MM.1S (cell line): ENCODE measurements around the gene PARP1.
A peak's percentile ranks its signal among the peaks of the same experiment; 100 is the strongest.

Source experiments
- DNase-seq: peaks from one replicate; pipeline ENCODE4 v3.0.0-alpha.2; 2015
- H2AFZ ChIP-seq: fragments of 300-600 bp; sonication (generic); 2 replicates; pipeline ENCODE4 v1.6.0; 2016; ENCODE audit warnings: antibody characterized with exemption, low read length
- H3F3A ChIP-seq: fragments of 300-600 bp; sonication (generic); 2 replicates; pipeline ENCODE4 v1.6.1; 2016; ENCODE audit warnings: mild to moderate bottlenecking, antibody characterized with exemption, low read length, moderate library complexity, mixed read lengths; ENCODE audit not compliant: insufficient read depth
- H3K27ac ChIP-seq: fragments of 300-600 bp; sonication (generic); 2 replicates; pipeline ENCODE4 v1.5.1; 2016; ENCODE audit warnings: mild to moderate bottlenecking, low read length
- H3K27me3 ChIP-seq: fragments of 300-600 bp; sonication (generic); replicated peaks from 2 replicates; pipeline ENCODE4 v1.6.0; 2016; ENCODE audit warnings: low read length; ENCODE audit not compliant: insufficient read depth
- H3K36me3 ChIP-seq: fragments of 300-600 bp; sonication (generic); replicated peaks from 2 replicates; pipeline ENCODE4 v1.6.1; 2016; ENCODE audit warnings: mild to moderate bottlenecking, low read length, mixed read lengths; ENCODE audit not compliant: insufficient read depth
- H3K4me1 ChIP-seq: fragments of 300-600 bp; sonication (generic); 2 replicates; pipeline ENCODE4 v1.6.1; 2016; ENCODE audit warnings: low read length, mixed read lengths
- H3K4me2 ChIP-seq: fragments of 300-600 bp; sonication (generic); 2 replicates; pipeline ENCODE4 v1.6.0; 2016; ENCODE audit warnings: low read depth, low read length
- H3K4me3 ChIP-seq: fragments of 300-600 bp; sonication (generic); 2 replicates; pipeline ENCODE4 v1.5.1; 2016; ENCODE audit warnings: low read length, mixed read lengths
- H3K79me2 ChIP-seq: fragments of 300-600 bp; sonication (generic); 2 replicates; pipeline ENCODE4 v1.6.1; 2016; ENCODE audit warnings: mixed run types, low read length, mixed read lengths
- H3K9ac ChIP-seq: fragments of 300-600 bp; sonication (generic); 2 replicates; pipeline ENCODE4 v1.6.1; 2016; ENCODE audit warnings: low read length, mixed read lengths
- H3K9me2 ChIP-seq: fragments of 300-600 bp; sonication (generic); replicated peaks from 2 replicates; pipeline ENCODE4 v1.6.1; 2016; ENCODE audit warnings: mild to moderate bottlenecking, low read length, mixed read lengths; ENCODE audit not compliant: insufficient read depth
- H3K9me3 ChIP-seq: fragments of 300-600 bp; sonication (generic); replicated peaks from 2 replicates; pipeline ENCODE4 v1.6.1; 2016; ENCODE audit warnings: mild to moderate bottlenecking, low read length, mixed read lengths; ENCODE audit not compliant: insufficient read depth
- H4K20me1 ChIP-seq: fragments of 300-600 bp; sonication (generic); 2 replicates; pipeline ENCODE4 v1.6.1; 2016; ENCODE audit warnings: mild to moderate bottlenecking, low read length, moderate library complexity, mixed read lengths; ENCODE audit not compliant: insufficient read depth
- CTCF ChIP-seq: fragments of 300-600 bp; sonication (generic); IDR thresholded peaks from 2 replicates; pipeline ENCODE4 v1.5.1; 2016; ENCODE audit warnings: antibody characterized with exemption, low read length, mixed read lengths
- EZH2 ChIP-seq: fragments of 300-600 bp; sonication (generic); optimal IDR thresholded peaks from 2 replicates; pipeline ENCODE3; 2017; ENCODE audit warnings: low read depth, mild to moderate bottlenecking, antibody characterized with exemption, low read length, mixed read lengths
- EZH2phosphoT487 ChIP-seq: fragments of 300-600 bp; sonication (generic); IDR thresholded peaks from 2 replicates; pipeline ENCODE4 v1.6.1; 2018; ENCODE audit warnings: antibody characterized with exemption, low read length

The PARP1 gene

GRCh38 chr1:226404904-226405222 is 3.0 kb downstream of the PARP1 start:
- Histone ChIP-seq H3K36me3 (peaks cover 18% of the 10 kb centered on the region), H3K27me3 (no peaks in the 10 kb centered on the region), H3K79me2 (peaks cover 76% of the 10 kb centered on the region), H2AFZ (no peak overlapping the region), H3K27ac (peak overlapping the region; percentile 93; the same call in 1 of the 2 replicates), H3F3A (peaks cover 33% of the 10 kb centered on the region), H4K20me1 (peaks cover 57% of the 10 kb centered on the region), H3K9me3 (no peaks in the 10 kb centered on the region), H3K9me2 (no peaks in the 10 kb centered on the region), H3K9ac (peak overlapping the region; percentile 91; the same call in 1 of the 2 replicates), H3K4me3 (peak overlapping the region; percentile 73), H3K4me1 (peaks cover 23% of the 10 kb centered on the region), H3K4me2 (peak overlapping the region; percentile 65)
- TF ChIP-seq EZH2 (no peak), CTCF (no peak), EZH2phosphoT487 (no peak)
- DNase-seq = no peak

- Histone ChIP-seq H3K4me1 (peaks cover 23% of the 10 kb centered on the region), H3K9me2 (no peaks in the 10 kb centered on the region), H3K4me2 (peak overlapping the region; percentile 65), H3K27me3 (no peaks in the 10 kb centered on the region), H3K9ac (peak overlapping the region; percentile 91; the same call in 1 of the 2 replicates), H3F3A (peaks cover 33% of the 10 kb centered on the region), H3K79me2 (peaks cover 82% of the 10 kb centered on the region), H3K36me3 (peaks cover 24% of the 10 kb centered on the region), H3K27ac (peak overlapping the region; percentile 93; the same call in 1 of the 2 replicates), H4K20me1 (peaks cover 63% of the 10 kb centered on the region), H2AFZ (no peak overlapping the region), H3K4me3 (peak overlapping the region; percentile 73), H3K9me3 (no peaks in the 10 kb centered on the region)
- TF ChIP-seq EZH2 (no peak), CTCF (no peak), EZH2phosphoT487 (no peak)
- DNase-seq = no peak
These were observed 3.6 kb downstream of the PARP1 start for GRCh38 chr1:226404063-226404903.

- no peaks in the 10 kb centered on the region for H3K9me3 ChIP-seq
- TF ChIP-seq CTCF = peak; percentile 30
- TF ChIP-seq EZH2phosphoT487 = no peak
- no peak for TF ChIP-seq EZH2
- no peaks in the 10 kb centered on the region for H3K9me2 ChIP-seq
- H3K27me3 ChIP-seq = no peaks in the 10 kb centered on the region
- no peak overlapping the region for H2AFZ ChIP-seq
- peaks cover 70% of the 10 kb centered on the region for H4K20me1 ChIP-seq
- peaks cover 23% of the 10 kb centered on the region for H3K4me1 ChIP-seq
- peak overlapping the region; percentile 65; the same call in 1 of the 2 replicates for H3K4me2 ChIP-seq
- H3K9ac ChIP-seq = no peak overlapping the region
- H3K36me3 ChIP-seq = peaks cover 26% of the 10 kb centered on the region
- peaks cover 90% of the 10 kb centered on the region for H3K79me2 ChIP-seq
- no peak overlapping the region for H3K27ac ChIP-seq
- peaks cover 26% of the 10 kb centered on the region for H3F3A ChIP-seq
- no peak overlapping the region for H3K4me3 ChIP-seq
- DNase-seq = no peak
These were observed 4.5 kb downstream of the PARP1 start for GRCh38 chr1:226403201-226404034.
